SK-N-SH treated with all-trans-retinoic acid at 6 μM for 48 hours (cell line): Measurements from ENCODE around the gene CD48.

Source experiments
- ATAC-seq: fragments of 200-7000 bp; cut with Tn5 transposase; 3 replicates; pipeline ENCODE4 v1.9.1; 2020; ENCODE audit warnings: mild to moderate bottlenecking, moderate library complexity
- ARNTL ChIP-seq: fragments of 450-650 bp; formaldehyde crosslinking; IDR thresholded peaks from 2 replicates; pipeline ENCODE4 v1.5.0; 2020; ENCODE audit warnings: low read depth, mild to moderate bottlenecking, moderate library complexity, borderline replicate concordance
- BACH2 ChIP-seq: fragments of 250-450 bp; sonication (Bioruptor Pico); IDR thresholded peaks from 2 replicates; pipeline ENCODE4 v1.9.0; 2021; ENCODE audit warnings: mild to moderate bottlenecking, borderline replicate concordance
- CREB5 ChIP-seq: fragments of 250-450 bp; sonication (Bioruptor Pico); IDR thresholded peaks from 2 replicates; pipeline ENCODE4 v1.5.1; 2020; ENCODE audit warnings: low read depth, mild to moderate bottlenecking, moderate library complexity
- CSDC2 ChIP-seq: fragments of 250-450 bp; sonication (Bioruptor Pico); IDR thresholded peaks from 2 replicates; pipeline ENCODE4 v1.5.0; 2020; ENCODE audit warnings: mild to moderate bottlenecking, moderate library complexity
- ESRRG ChIP-seq: fragments of 250-450 bp; sonication (Bioruptor Pico); IDR thresholded peaks from 2 replicates; pipeline ENCODE4 v1.6.1; 2021; ENCODE audit warnings: mild to moderate bottlenecking
- GLIS3 ChIP-seq: fragments of 250-450 bp; sonication (Bioruptor Pico); IDR thresholded peaks from 2 replicates; pipeline ENCODE4 v1.5.0; 2020; ENCODE audit warnings: mild to moderate bottlenecking, moderate library complexity
- OSR1 ChIP-seq: fragments of 250-450 bp; sonication (Bioruptor Pico); IDR thresholded peaks from 2 replicates; pipeline ENCODE4 v1.8.0; 2022; ENCODE audit warnings: moderate library complexity, mild to moderate bottlenecking, inconsistent platforms
- PPARA ChIP-seq: fragments of 250-450 bp; sonication (Bioruptor Pico); IDR thresholded peaks from 2 replicates; pipeline ENCODE4 v1.5.0; 2020; ENCODE audit warnings: mild to moderate bottlenecking, borderline replicate concordance
- RARB ChIP-seq: fragments of 250-450 bp; sonication (Bioruptor Pico); IDR thresholded peaks from 2 replicates; pipeline ENCODE4 v1.8.0; 2021; ENCODE audit warnings: mild to moderate bottlenecking, moderate library complexity
- SNAI2 ChIP-seq: fragments of 250-450 bp; sonication (Bioruptor Pico); IDR thresholded peaks from 2 replicates; pipeline ENCODE4 v1.5.0; 2020; ENCODE audit warnings: mild to moderate bottlenecking, moderate library complexity
- TCF4 ChIP-seq: fragments of 250-450 bp; sonication (Bioruptor Pico); IDR thresholded peaks from 2 replicates; pipeline ENCODE4 v1.8.0; 2021; ENCODE audit warnings: mild to moderate bottlenecking, moderate library complexity, borderline replicate concordance
- TOX ChIP-seq: fragments of 250-450 bp; sonication (Bioruptor Pico); IDR thresholded peaks from 2 replicates; pipeline ENCODE4 v1.8.0; 2021; ENCODE audit warnings: mild to moderate bottlenecking, moderate library complexity, borderline replicate concordance
- ZC3H10 ChIP-seq: fragments of 250-450 bp; sonication (Bioruptor Pico); IDR thresholded peaks from 2 replicates; pipeline ENCODE4 v1.5.1; 2021; ENCODE audit warnings: mild to moderate bottlenecking, moderate library complexity
- ZFP3 ChIP-seq: fragments of 250-450 bp; sonication (Bioruptor Pico); IDR thresholded peaks from 2 replicates; pipeline ENCODE4 v1.5.0; 2020; ENCODE audit warnings: mild to moderate bottlenecking, moderate library complexity
- ZFP30 ChIP-seq: fragments of 450-650 bp; formaldehyde crosslinking; IDR thresholded peaks from 2 replicates; pipeline ENCODE4 v1.5.0; 2022; ENCODE audit warnings: mild to moderate bottlenecking, moderate library complexity
- ZNF565 ChIP-seq: fragments of 450-650 bp; formaldehyde crosslinking; conservative IDR thresholded peaks from 2 replicates; pipeline ENCODE4 v1.5.0; 2020; ENCODE audit warnings: low read depth, mild to moderate bottlenecking, moderate library complexity
- ZNF70 ChIP-seq: fragments of 450-650 bp; formaldehyde crosslinking; IDR thresholded peaks from 2 replicates; pipeline ENCODE4 v1.5.0; 2020; ENCODE audit warnings: mild to moderate bottlenecking, moderate library complexity
- ZNF8 ChIP-seq: fragments of 450-650 bp; formaldehyde crosslinking; IDR thresholded peaks from 2 replicates; pipeline ENCODE4 v1.5.0; 2020; ENCODE audit warnings: mild to moderate bottlenecking, moderate library complexity
- TF ChIP-seq, protein P1 (sequence below): fragments of 250-450 bp; sonication (Bioruptor Pico); IDR thresholded peaks from 2 replicates; pipeline ENCODE4 v1.5.1; 2021; ENCODE audit warnings: mild to moderate bottlenecking, moderate library complexity
- TF ChIP-seq, protein P2 (sequence below): fragments of 250-450 bp; sonication (Bioruptor Pico); IDR thresholded peaks from 2 replicates; pipeline ENCODE4 v1.8.0; 2021; ENCODE audit warnings: low read depth, mild to moderate bottlenecking, moderate library complexity, borderline replicate concordance
- TF ChIP-seq, protein P3 (sequence below): fragments of 250-450 bp; sonication (Bioruptor Pico); IDR thresholded peaks from 2 replicates; pipeline ENCODE4 v1.8.0; 2020; ENCODE audit warnings: mild to moderate bottlenecking, moderate library complexity, borderline replicate concordance
- TF ChIP-seq, protein P4 (sequence below): fragments of 250-450 bp; sonication (Bioruptor Pico); IDR thresholded peaks from 2 replicates; pipeline ENCODE4 v1.5.0; 2020; ENCODE audit warnings: mild to moderate bottlenecking, moderate library complexity

Gene CD48

GRCh38 chr1:160734301-160734700 is 22.7 kb upstream of the CD48 start:
- no peak for TF ChIP-seq ESRRG
- TF ChIP-seq ZFP3 (CRISPR knock-in tag), result no peak
- TF ChIP-seq, protein P1, sequence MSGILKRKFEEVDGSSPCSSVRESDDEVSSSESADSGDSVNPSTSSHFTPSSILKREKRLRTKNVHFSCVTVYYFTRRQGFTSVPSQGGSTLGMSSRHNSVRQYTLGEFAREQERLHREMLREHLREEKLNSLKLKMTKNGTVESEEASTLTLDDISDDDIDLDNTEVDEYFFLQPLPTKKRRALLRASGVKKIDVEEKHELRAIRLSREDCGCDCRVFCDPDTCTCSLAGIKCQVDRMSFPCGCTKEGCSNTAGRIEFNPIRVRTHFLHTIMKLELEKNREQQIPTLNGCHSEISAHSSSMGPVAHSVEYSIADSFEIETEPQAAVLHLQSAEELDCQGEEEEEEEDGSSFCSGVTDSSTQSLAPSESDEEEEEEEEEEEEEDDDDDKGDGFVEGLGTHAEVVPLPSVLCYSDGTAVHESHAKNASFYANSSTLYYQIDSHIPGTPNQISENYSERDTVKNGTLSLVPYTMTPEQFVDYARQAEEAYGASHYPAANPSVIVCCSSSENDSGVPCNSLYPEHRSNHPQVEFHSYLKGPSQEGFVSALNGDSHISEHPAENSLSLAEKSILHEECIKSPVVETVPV (CRISPR knock-in tag), result no peak
- no peak for TF ChIP-seq BACH2 (CRISPR knock-in tag)
- TF ChIP-seq, protein P2, sequence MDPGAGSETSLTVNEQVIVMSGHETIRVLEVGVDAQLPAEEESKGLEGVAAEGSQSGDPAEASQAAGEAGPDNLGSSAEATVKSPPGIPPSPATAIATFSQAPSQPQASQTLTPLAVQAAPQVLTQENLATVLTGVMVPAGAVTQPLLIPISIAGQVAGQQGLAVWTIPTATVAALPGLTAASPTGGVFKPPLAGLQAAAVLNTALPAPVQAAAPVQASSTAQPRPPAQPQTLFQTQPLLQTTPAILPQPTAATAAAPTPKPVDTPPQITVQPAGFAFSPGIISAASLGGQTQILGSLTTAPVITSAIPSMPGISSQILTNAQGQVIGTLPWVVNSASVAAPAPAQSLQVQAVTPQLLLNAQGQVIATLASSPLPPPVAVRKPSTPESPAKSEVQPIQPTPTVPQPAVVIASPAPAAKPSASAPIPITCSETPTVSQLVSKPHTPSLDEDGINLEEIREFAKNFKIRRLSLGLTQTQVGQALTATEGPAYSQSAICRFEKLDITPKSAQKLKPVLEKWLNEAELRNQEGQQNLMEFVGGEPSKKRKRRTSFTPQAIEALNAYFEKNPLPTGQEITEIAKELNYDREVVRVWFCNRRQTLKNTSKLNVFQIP (CRISPR knock-in tag), result no peak
- no peak for TF ChIP-seq SNAI2 (CRISPR knock-in tag)
- no peak for TF ChIP-seq CSDC2 (CRISPR knock-in tag)
- TF ChIP-seq RARB (CRISPR knock-in tag), result no peak
- no peak for TF ChIP-seq PPARA
- ATAC-seq, result no peak

GRCh38 chr1:160733898-160734297 is 22.3 kb upstream of the CD48 start:
- no peak for TF ChIP-seq ZNF8
- TF ChIP-seq CREB5 (CRISPR knock-in tag), result no peak
- TF ChIP-seq CSDC2 (CRISPR knock-in tag), result no peak
- TF ChIP-seq ZNF70 (CRISPR knock-in tag), result no peak
- TF ChIP-seq, protein P1 (CRISPR knock-in tag), result no peak
- TF ChIP-seq PPARA, result no peak
- no peak for TF ChIP-seq OSR1
- TF ChIP-seq ESRRG, result no peak
- TF ChIP-seq ARNTL (CRISPR knock-in tag), result no peak
- no peak for TF ChIP-seq BACH2 (CRISPR knock-in tag)
- TF ChIP-seq TOX (CRISPR knock-in tag), result no peak
- TF ChIP-seq SNAI2 (CRISPR knock-in tag), result no peak
- TF ChIP-seq ZFP30, result no peak
- no peak for TF ChIP-seq ZFP3 (CRISPR knock-in tag)
- TF ChIP-seq, protein P3, sequence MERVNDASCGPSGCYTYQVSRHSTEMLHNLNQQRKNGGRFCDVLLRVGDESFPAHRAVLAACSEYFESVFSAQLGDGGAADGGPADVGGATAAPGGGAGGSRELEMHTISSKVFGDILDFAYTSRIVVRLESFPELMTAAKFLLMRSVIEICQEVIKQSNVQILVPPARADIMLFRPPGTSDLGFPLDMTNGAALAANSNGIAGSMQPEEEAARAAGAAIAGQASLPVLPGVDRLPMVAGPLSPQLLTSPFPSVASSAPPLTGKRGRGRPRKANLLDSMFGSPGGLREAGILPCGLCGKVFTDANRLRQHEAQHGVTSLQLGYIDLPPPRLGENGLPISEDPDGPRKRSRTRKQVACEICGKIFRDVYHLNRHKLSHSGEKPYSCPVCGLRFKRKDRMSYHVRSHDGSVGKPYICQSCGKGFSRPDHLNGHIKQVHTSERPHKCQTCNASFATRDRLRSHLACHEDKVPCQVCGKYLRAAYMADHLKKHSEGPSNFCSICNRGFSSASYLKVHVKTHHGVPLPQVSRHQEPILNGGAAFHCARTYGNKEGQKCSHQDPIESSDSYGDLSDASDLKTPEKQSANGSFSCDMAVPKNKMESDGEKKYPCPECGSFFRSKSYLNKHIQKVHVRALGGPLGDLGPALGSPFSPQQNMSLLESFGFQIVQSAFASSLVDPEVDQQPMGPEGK, result no peak
- no peak for TF ChIP-seq GLIS3
- TF ChIP-seq, protein P4, sequence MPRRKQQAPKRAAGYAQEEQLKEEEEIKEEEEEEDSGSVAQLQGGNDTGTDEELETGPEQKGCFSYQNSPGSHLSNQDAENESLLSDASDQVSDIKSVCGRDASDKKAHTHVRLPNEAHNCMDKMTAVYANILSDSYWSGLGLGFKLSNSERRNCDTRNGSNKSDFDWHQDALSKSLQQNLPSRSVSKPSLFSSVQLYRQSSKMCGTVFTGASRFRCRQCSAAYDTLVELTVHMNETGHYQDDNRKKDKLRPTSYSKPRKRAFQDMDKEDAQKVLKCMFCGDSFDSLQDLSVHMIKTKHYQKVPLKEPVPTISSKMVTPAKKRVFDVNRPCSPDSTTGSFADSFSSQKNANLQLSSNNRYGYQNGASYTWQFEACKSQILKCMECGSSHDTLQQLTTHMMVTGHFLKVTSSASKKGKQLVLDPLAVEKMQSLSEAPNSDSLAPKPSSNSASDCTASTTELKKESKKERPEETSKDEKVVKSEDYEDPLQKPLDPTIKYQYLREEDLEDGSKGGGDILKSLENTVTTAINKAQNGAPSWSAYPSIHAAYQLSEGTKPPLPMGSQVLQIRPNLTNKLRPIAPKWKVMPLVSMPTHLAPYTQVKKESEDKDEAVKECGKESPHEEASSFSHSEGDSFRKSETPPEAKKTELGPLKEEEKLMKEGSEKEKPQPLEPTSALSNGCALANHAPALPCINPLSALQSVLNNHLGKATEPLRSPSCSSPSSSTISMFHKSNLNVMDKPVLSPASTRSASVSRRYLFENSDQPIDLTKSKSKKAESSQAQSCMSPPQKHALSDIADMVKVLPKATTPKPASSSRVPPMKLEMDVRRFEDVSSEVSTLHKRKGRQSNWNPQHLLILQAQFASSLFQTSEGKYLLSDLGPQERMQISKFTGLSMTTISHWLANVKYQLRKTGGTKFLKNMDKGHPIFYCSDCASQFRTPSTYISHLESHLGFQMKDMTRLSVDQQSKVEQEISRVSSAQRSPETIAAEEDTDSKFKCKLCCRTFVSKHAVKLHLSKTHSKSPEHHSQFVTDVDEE (CRISPR knock-in tag), result no peak
- TF ChIP-seq ZNF565, result no peak
- TF ChIP-seq RARB (CRISPR knock-in tag), result no peak
- ATAC-seq, result no peak

- no peak for ATAC-seq
- no peak for TF ChIP-seq ZNF70 (CRISPR knock-in tag)
- TF ChIP-seq ZFP3 (CRISPR knock-in tag), result no peak
- TF ChIP-seq CSDC2 (CRISPR knock-in tag), result no peak
- TF ChIP-seq SNAI2 (CRISPR knock-in tag), result no peak
- TF ChIP-seq ZNF565, result no peak
- TF ChIP-seq TCF4, result no peak
- TF ChIP-seq GLIS3, result no peak
- no peak for TF ChIP-seq BACH2 (CRISPR knock-in tag)
- TF ChIP-seq, protein P3, result no peak
- no peak for TF ChIP-seq ZC3H10 (CRISPR knock-in tag)
- TF ChIP-seq OSR1, result no peak
- TF ChIP-seq PPARA, result no peak
- no peak for TF ChIP-seq ZFP30
- no peak for TF ChIP-seq CREB5 (CRISPR knock-in tag)
Measured at GRCh38 chr1:160731990-160732389, 20.4 kb upstream of the CD48 start.
